Activated CD8-positive, alpha-beta memory T cell treated with anti-CD3 and anti-CD28 coated beads, Interleukin-2, amount 50 U/mL, for 1 hour (primary cell): Measurements from ENCODE around the gene FCHSD2.
"Not testable (repeated sequence)": the region's sequence is repeated elsewhere in the genome, so short reads cannot be mapped to it uniquely, and the experiment has no call there.

Experiments
- DNase-seq: peaks from one replicate; pipeline ENCODE4 v3.0.0-alpha.2; 2020; ENCODE audit errors: extremely low read depth

FCHSD2 gene

GRCh38 chr11:73123892-73124291 lies 18.2 kb downstream of the FCHSD2 start:
- DNase-seq: not testable (repeated sequence)

- no peak for DNase-seq
These were observed 20.4 kb downstream of the FCHSD2 start for GRCh38 chr11:73121692-73122091.

- no peak for DNase-seq
These were observed 25.0 kb downstream of the FCHSD2 start for GRCh38 chr11:73117071-73117470.

- no peak for DNase-seq
These were observed 25.5 kb downstream of the FCHSD2 start for GRCh38 chr11:73116636-73117035.

GRCh38 chr11:73114835-73115220 lies 27.3 kb downstream of the FCHSD2 start:
- DNase-seq: no peak

GRCh38 chr11:73114110-73114834 lies 27.8 kb downstream of the FCHSD2 start:
- DNase-seq: no peak

GRCh38 chr11:73113426-73113825 lies 28.7 kb downstream of the FCHSD2 start:
- no peak for DNase-seq

GRCh38 chr11:73107597-73107996 lies 34.5 kb downstream of the FCHSD2 start:
- DNase-seq: no peak

GRCh38 chr11:73106347-73106746 lies 35.8 kb downstream of the FCHSD2 start:
- no peak for DNase-seq

- no peak for DNase-seq
These were observed 41.5 kb downstream of the FCHSD2 start for GRCh38 chr11:73100578-73100977.

GRCh38 chr11:73099512-73100266 lies 42.4 kb downstream of the FCHSD2 start:
- no peak for DNase-seq

GRCh38 chr11:73095613-73096012 lies 46.5 kb downstream of the FCHSD2 start:
- no peak for DNase-seq

- no peak for DNase-seq
These were observed 50.4 kb downstream of the FCHSD2 start for GRCh38 chr11:73091521-73092305.

GRCh38 chr11:73087730-73088129 lies 54.4 kb downstream of the FCHSD2 start:
- no peak for DNase-seq

- no peak for DNase-seq
These were observed 56.8 kb downstream of the FCHSD2 start for GRCh38 chr11:73085189-73085875.

- no peak for DNase-seq
These were observed 63.5 kb downstream of the FCHSD2 start for GRCh38 chr11:73078631-73079030.

GRCh38 chr11:73077454-73077853 lies 64.7 kb downstream of the FCHSD2 start:
- no peak for DNase-seq

- DNase-seq: no peak
These were observed 67.8 kb downstream of the FCHSD2 start for GRCh38 chr11:73074319-73074718.

- no peak for DNase-seq
These were observed 69.1 kb downstream of the FCHSD2 start for GRCh38 chr11:73072935-73073481.

GRCh38 chr11:73070653-73071052 lies 71.5 kb downstream of the FCHSD2 start:
- DNase-seq: no peak

- not testable (repeated sequence) for DNase-seq
These were observed 80.2 kb downstream of the FCHSD2 start for GRCh38 chr11:73061857-73062424.
